ENCODE results near the gene GPHN. TPM values are rescaled to one million over a fixed set of nuclear protein-coding genes. Genes with fewer than 3 reads are reported as not detected.

Gene GPHN
- 14.0 TPM for polyA plus RNA-seq (2013, experiment 1 of 2; ENCODE audit: insufficient read length)
- polyA plus RNA-seq (2013, experiment 2 of 2; ENCODE audit: insufficient read length), result 11.5 TPM

DNA sequence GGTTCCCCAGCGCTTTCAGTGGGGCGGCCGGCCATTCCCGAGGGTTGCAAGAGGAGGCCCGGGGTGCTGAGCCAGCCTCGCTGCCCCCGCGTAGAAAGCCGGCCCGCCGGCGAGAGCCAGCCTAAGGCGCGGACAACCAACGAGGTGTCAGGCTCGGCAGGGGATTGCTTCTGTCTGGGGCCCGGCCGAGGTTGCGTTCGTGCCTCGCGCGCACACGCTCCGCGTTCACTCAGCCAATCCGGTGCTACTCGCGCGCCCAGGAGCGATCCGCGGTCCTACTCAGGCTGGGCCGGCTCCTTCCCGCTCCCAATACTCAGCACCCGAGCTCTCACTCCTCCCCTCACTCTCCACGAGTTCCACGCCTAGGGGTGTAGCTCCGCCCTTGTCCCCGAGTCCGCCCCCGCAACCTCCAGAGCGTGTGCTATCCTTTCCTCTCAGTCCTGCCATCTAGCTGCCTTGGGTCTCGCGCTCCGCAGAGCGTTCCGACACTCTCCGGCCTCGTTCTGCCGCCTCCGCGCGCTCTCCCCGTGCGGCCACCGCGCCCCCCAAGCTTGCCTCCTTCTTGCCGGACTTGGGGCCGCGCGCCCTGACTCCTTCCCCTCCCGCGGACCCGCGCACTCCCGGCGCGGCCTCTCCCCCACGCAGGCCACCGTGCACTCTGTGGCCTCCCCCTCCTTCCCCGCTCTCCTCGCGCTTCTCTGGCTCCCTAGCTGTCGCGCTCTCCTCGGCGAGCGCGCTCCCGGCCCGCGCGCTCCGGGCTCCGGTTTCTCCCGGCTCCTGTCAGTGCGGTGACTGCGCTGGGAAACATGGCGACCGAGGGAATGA is at the start of gene GPHN:
TSS of gene GPHN (plus strand) at position 426 of the 825 bp plus-strand sequence.
- peak; percentile 98 for DNase-seq

DNA sequence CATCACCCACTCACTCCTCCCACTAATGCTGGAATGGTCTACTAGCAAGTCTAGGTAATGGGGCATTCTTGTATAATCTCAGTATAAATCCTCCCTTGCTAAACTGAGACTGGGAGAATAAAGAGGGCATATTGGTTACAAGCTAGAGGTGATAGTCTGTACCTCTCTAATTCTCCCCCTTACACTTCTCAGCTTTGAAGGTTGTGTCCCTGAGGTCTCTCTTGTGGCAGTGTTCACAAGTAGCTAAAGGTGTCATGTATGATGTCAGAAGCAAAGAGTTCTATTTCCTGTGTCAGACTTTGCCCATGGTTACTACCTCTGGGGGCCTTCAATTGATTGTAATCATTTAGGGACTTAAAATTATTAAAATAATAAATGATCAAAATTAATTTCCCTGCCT is 48.3 kb upstream of the GPHN start:
- DNase-seq, result no peak

DNA sequence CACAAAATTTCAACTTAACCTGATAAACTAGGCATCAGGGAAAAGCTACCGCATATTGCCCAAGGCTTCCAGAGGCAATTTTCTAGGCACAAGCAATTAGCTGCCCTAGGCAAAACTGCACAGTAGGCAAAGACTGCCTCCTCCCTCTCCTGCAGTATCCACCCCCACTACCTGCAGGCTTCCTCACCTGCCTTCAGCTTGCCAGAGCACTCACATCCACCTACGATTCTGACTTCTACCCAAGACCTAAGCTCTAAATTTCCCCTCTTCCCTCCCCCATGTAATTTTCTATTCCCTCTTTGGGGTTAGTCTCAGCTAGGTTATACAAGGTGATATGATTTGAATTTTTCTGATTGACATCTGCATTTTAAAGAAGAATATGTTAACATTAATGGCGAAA is 43.7 kb upstream of the GPHN start:
- DNase-seq, result no peak

DNA sequence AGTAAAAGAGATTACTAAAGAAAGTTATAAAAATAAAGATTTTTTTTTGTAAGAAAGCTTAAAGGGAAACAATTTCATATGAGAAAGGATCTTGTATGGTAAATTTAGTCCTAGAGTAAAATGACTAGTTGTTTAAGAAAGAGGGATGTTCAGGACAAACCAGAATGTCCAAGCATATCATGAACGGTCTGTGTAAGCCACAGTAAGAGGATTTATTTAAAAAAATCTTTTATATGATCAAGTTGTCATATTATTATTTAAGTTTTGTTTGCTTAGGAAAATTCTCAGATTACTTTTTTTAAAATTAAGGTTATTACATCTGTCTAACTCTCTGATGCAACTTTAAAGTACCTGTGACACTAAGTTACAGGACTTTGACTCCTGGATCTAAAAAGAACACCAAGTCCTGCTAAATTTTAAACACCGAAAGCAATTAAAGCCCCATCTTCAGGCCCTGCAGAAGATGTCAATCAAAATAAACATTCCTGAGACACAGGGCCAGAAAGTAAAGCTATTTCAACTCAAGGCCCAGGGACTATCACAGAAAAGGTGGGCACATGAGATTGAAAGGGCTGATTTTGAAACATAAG is 39.1 kb upstream of the GPHN start:
- no peak for DNase-seq

- no peak for DNase-seq
Measured at GRCh38 chr14:66471584-66471983, 36.4 kb upstream of the GPHN start.

GRCh38 chr14:66472251-66472650 is 35.7 kb upstream of the GPHN start:
- DNase-seq, result no peak

- DNase-seq, result no peak
Measured at GRCh38 chr14:66473223-66473622, 34.7 kb upstream of the GPHN start.

- peak; percentile 37 for DNase-seq
Measured at GRCh38 chr14:66476964-66477363, 31.0 kb upstream of the GPHN start.

DNA sequence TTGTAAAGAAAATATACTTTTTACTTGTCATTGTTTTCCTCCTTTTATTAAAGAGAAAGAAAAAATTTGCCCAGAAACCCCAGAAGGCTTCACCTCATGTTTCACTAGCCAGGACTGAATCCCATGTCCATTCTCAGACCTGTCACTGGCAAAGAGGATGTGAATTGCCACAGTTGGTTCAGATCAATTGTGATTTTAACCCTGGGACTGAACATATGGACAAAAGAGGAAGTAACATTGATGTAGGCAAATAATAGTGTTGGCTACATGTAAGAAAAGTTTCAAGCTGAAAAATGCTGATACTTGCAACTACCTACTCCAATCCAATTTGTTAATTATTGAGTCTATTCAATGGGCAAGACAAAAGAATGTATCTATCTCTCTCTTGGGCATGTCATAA is 30.4 kb upstream of the GPHN start:
- no peak for DNase-seq

GRCh38 chr14:66482873-66483272 is 25.1 kb upstream of the GPHN start:
- no peak for DNase-seq

- DNase-seq, result no peak
Measured at GRCh38 chr14:66483322-66483721, 24.6 kb upstream of the GPHN start.

DNA sequence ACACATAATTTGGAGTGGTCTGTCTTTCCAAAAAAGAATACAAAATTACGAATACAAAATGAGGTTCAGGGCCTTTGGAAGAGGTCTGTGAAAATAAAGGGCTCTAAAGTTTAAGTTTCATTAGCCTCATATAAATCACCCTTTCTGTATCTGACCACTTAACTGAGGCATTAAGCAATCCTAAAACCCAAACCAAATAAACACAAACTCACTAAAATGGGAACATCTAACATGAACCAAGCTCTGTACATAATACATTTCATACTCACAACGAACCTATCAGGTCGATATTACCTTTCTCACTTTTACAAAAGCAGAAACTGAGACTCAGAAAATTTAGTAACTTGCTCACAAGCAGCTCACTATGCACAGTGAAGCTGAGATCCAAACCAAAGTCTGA is 22.9 kb upstream of the GPHN start:
- DNase-seq, result no peak

DNA sequence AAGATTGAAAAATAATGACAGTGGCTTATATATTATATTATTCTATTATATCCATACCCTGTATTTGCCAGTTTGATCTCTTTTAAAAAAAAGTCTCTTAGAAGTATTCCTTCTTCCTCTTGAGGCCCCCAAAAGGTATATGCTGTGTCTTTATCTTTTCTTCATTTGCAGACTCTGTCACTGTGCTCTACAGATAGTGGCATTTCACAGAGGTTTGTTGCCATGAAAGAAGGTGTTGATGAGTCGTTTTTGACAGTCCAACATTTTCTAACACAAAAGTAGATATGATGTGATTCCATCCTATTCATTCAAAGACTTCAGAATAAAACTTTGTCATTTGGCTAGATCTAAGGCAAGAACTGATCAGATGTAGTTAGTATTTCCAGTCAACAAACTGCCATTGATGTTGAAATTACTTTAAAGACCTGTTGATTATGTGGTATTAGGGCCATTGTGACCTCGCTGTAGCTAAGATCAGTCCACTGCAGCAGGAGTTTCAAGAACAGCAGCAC is 22.0 kb upstream of the GPHN start, which contains the start of gene CCDC196:
TSS of gene CCDC196 (plus strand) at position 462 of the 512 bp plus-strand sequence. CDS start 132 bp downstream, outside the sequence.
- DNase-seq, result no peak

GRCh38 chr14:66487164-66487563 is 20.8 kb upstream of the GPHN start:
- DNase-seq, result no peak

DNA sequence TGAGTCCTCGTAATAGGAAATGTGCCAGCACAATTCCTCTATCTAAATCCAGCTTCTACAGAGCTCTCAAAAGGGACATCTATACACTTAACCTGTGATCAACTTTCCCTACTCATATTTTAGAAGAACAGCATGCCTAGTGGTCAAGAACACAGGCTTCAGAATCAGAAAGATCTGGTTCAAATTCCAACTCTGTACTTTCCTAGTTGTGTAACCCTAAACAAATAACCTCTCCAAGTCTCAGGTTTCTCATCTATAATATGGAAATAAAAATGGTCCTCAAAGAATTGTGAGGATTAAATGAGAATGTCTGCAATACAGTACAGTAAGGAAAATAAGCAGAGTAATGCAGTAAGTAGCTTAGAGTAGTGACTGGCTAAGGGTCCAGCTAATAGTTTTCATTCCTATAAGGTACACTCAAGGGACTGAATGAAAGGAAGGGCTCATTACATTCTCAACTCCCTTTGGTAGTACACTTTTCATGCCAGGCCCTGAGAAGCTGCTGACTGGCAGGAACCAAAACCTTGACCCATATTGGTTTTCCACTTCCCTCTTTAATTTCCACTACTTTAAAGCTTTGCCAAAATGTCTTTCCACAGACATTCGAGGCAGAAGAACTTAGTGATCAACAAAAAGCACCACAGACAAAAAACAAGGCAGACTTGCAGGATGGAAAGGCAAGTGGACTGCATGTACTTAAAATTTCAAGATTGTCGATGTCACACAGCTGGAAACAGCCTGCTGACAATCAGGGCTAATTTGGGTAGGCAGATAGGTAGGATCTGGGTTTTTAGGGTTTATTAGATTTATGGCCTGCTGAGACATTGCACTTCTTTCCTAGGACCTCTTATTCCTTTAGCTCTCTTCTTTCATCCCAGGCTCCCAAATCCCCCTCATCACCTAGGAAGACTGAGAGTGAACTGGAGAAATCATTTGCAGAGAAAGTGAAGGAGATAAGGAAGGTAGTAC is 17.5 kb upstream of the GPHN start:
- DNase-seq, result no peak

GRCh38 chr14:66493750-66494149 is 14.2 kb upstream of the GPHN start:
- DNase-seq, result no peak

- DNase-seq, result peak; percentile 61
Measured at GRCh38 chr14:66495218-66496098, 12.5 kb upstream of the GPHN start.

DNA sequence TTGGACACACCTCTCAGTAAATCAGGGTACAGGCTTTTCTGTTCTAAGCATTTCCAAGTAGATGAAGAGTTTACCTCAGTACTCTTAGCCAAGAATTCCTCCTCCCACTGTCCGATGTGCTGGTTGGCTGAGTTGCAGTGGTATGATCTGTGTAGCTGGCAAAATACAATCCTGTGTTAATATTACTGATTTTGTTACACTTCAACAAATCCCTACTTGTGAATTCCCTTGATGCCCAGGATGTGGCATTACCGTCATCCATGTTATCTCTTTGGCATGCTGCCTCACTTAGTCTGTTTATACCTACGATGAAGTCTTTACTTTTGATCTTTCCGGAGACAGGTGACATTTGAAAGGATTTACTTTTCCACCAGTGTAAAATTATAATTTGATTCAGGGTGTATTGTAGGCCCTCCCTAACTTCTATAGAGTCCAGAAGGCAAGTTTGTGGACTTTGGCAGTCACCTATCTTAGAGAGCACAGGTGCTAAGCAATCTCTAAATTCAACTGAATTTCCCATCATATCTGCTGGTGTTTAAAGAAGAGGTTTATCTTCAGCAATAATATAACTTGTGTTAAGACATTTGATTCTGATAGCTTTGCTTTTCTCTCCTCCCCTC is 11.6 kb upstream of the GPHN start:
- DNase-seq, result no peak

GRCh38 chr14:66496911-66497310 is 11.0 kb upstream of the GPHN start:
- DNase-seq, result no peak

GRCh38 chr14:66498311-66498710 is 9.6 kb upstream of the GPHN start:
- DNase-seq, result no peak

GRCh38 chr14:66501592-66501991 is 6.4 kb upstream of the GPHN start:
- no peak for DNase-seq

Data from fibroblast of skin of abdomen (primary cell).